B cell (primary cell): ENCODE data around the gene NPEPPS.
"Not testable (repeated sequence)": the region's sequence is repeated elsewhere in the genome, so short reads cannot be mapped to it uniquely, and the experiment has no call there.

Experiments
- EZH2 ChIP-seq: IDR thresholded peaks from 2 replicates; pipeline ENCODE4 v1.6.1; 2012; ENCODE audit warnings: borderline replicate concordance, low read depth, mild to moderate bottlenecking, moderate library complexity, low read length; ENCODE audit not compliant: insufficient read depth, poor library complexity, severe bottlenecking
- TF ChIP-seq, protein P1 (sequence below): fragments of 200-600 bp; IDR thresholded peaks from one replicate; pipeline ENCODE4 v1.8.0; 2022; ENCODE audit warnings: antibody characterized with exemption, mild to moderate bottlenecking

- TF ChIP-seq, protein P1, sequence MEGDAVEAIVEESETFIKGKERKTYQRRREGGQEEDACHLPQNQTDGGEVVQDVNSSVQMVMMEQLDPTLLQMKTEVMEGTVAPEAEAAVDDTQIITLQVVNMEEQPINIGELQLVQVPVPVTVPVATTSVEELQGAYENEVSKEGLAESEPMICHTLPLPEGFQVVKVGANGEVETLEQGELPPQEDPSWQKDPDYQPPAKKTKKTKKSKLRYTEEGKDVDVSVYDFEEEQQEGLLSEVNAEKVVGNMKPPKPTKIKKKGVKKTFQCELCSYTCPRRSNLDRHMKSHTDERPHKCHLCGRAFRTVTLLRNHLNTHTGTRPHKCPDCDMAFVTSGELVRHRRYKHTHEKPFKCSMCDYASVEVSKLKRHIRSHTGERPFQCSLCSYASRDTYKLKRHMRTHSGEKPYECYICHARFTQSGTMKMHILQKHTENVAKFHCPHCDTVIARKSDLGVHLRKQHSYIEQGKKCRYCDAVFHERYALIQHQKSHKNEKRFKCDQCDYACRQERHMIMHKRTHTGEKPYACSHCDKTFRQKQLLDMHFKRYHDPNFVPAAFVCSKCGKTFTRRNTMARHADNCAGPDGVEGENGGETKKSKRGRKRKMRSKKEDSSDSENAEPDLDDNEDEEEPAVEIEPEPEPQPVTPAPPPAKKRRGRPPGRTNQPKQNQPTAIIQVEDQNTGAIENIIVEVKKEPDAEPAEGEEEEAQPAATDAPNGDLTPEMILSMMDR: not testable (repeated sequence)
- not testable (repeated sequence) for TF ChIP-seq EZH2
Measured at GRCh38 chr17:47502776-47503455, 28.0 kb upstream of the NPEPPS start.
